Trophoblast cell (in vitro differentiated cells and primary cell): ENCODE results near the gene C10orf67.
"Not testable (repeated sequence)": the region's sequence is repeated elsewhere in the genome, so short reads cannot be mapped to it uniquely, and the experiment has no call there.

ENCODE experiments used
- DNase-seq, 2 donors: peaks; one replicate each; pipeline ENCODE4 v3.0.0-alpha.2; 2016
- H2AFZ ChIP-seq: 2 replicates; pipeline ENCODE4 v1.6.1; 2013; ENCODE audit warnings: low read length, moderate library complexity, mild to moderate bottlenecking; ENCODE audit not compliant: insufficient read depth, poor library complexity
- H2AK5ac ChIP-seq: 2 replicates; pipeline ENCODE4 v1.6.1; 2013; ENCODE audit warnings: mild to moderate bottlenecking, low read length
- H2BK120ac ChIP-seq: 2 replicates; pipeline ENCODE4 v1.6.1; 2013; ENCODE audit warnings: low read length, mild to moderate bottlenecking, moderate library complexity; ENCODE audit not compliant: insufficient read depth, poor library complexity
- H2BK12ac ChIP-seq: 2 replicates; pipeline ENCODE4 v1.6.1; 2013; ENCODE audit warnings: mild to moderate bottlenecking, low read length, moderate library complexity
- H2BK5ac ChIP-seq: 2 replicates; pipeline ENCODE4 v1.6.1; 2013; ENCODE audit warnings: low read length, low read depth, moderate library complexity, mild to moderate bottlenecking; ENCODE audit not compliant: poor library complexity
- H3K14ac ChIP-seq: 2 replicates; pipeline ENCODE4 v1.6.1; 2013; ENCODE audit warnings: mild to moderate bottlenecking, low read length
- H3K18ac ChIP-seq: 2 replicates; pipeline ENCODE4 v1.6.1; 2013; ENCODE audit warnings: mild to moderate bottlenecking, low read length
- H3K23ac ChIP-seq: 2 replicates; pipeline ENCODE4 v1.6.1; 2013; ENCODE audit warnings: low read length
- H3K27ac ChIP-seq: 2 replicates; pipeline ENCODE4 v1.5.1; 2013; ENCODE audit warnings: low read depth, mild to moderate bottlenecking, inconsistent platforms, low read length, moderate library complexity
- H3K27me3 ChIP-seq: 2 replicates; pipeline ENCODE4 v1.6.1; 2013; ENCODE audit warnings: inconsistent platforms, mild to moderate bottlenecking, low read length, moderate library complexity; ENCODE audit not compliant: insufficient read depth
- H3K36me3 ChIP-seq, 2 experiments: 1 replicate in 1 of 2; 2 replicates in 1 of 2; pipeline ENCODE4 v1.6.1; 2013; ENCODE audit warnings: low read length in 2 of 2, mild to moderate bottlenecking in 2 of 2, moderate library complexity in 1 of 2; ENCODE audit not compliant: insufficient read depth in 2 of 2, control insufficient read depth in 1 of 2
- H3K4ac ChIP-seq: 2 replicates; pipeline ENCODE4 v1.6.1; 2013; ENCODE audit warnings: low read depth, mild to moderate bottlenecking, low read length, moderate library complexity
- H3K4me1 ChIP-seq, 2 experiments: 1 replicate in 1 of 2; 2 replicates in 1 of 2; pipeline ENCODE4 v1.6.1; 2013; ENCODE audit warnings: low read length in 2 of 2, mild to moderate bottlenecking in 2 of 2, moderate library complexity in 1 of 2; ENCODE audit not compliant: insufficient read depth in 2 of 2, control insufficient read depth in 1 of 2
- H3K4me2 ChIP-seq: 2 replicates; pipeline ENCODE4 v1.6.1; 2013; ENCODE audit warnings: inconsistent platforms, mild to moderate bottlenecking, low read length, moderate library complexity
- H3K4me3 ChIP-seq: 2 replicates; pipeline ENCODE4 v1.5.1; 2013; ENCODE audit warnings: mild to moderate bottlenecking, low read depth, low read length, inconsistent platforms
- H3K79me1 ChIP-seq: one replicate; pipeline ENCODE4 v1.6.1; 2013; ENCODE audit warnings: low read length
- H3K79me2 ChIP-seq: 2 replicates; pipeline ENCODE4 v1.6.1; 2013; ENCODE audit warnings: low read length, mild to moderate bottlenecking; ENCODE audit not compliant: control insufficient read depth, insufficient read depth, poor library complexity
- H3K9ac ChIP-seq: 2 replicates; pipeline ENCODE4 v1.6.1; 2013; ENCODE audit warnings: mild to moderate bottlenecking, low read length
- H3K9me3 ChIP-seq: 2 replicates; pipeline ENCODE4 v1.6.1; 2013; ENCODE audit warnings: low read depth, mild to moderate bottlenecking, control low read depth, inconsistent platforms, low read length; ENCODE audit not compliant: insufficient read depth
- H4K12ac ChIP-seq: 2 replicates; pipeline ENCODE4 v1.6.1; 2013; ENCODE audit warnings: low read depth, mild to moderate bottlenecking, low read length, moderate library complexity
- H4K8ac ChIP-seq: 2 replicates; pipeline ENCODE4 v1.6.1; 2013; ENCODE audit warnings: low read depth, mild to moderate bottlenecking, low read length, moderate library complexity
- H4K91ac ChIP-seq: one replicate; pipeline ENCODE4 v1.6.1; 2013; ENCODE audit warnings: low read depth, mild to moderate bottlenecking, low read length, moderate library complexity
- WGBS: extraction: QIAGEN DNeasy Blood & Tissue Kit; methylation state at CpG from one replicate; pipeline ENCODE4 v1.1.7; 2013; ENCODE audit warnings: missing lambda C conversion rate; ENCODE audit not compliant: insufficient read length, insufficient coverage; ENCODE audit errors: extremely low coverage; 5-methylcytosine and 5-hydroxymethylcytosine counted together

The C10orf67 gene

DNA sequence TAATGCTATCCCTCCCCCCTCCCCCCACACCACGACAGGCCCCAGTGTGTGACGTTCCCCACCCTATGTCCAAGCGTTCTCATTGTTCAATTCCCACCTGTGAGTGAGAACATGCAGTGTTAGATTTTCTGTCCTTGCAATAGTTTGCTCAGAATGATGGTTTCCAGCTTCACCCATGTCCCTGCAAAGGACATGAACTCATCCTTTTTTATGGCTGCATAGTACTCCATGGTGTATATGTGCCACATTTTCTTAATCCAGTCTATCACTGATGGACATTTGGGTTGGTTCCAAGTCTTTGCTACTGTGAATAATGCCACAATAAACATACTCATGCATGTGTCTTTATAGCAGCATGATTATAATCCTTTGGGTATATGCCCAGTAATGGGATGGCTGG is 42.9 kb upstream of the C10orf67 start:
- not testable (repeated sequence) for H3K4ac ChIP-seq, H3K9me3 ChIP-seq, H3K27ac ChIP-seq, H3K4me2 ChIP-seq, H3K18ac ChIP-seq, H2BK12ac ChIP-seq, H4K12ac ChIP-seq, H4K8ac ChIP-seq, H3K4me1 ChIP-seq, H2AFZ ChIP-seq, H3K14ac ChIP-seq, H3K9ac ChIP-seq, H2BK120ac ChIP-seq, H3K27me3 ChIP-seq, H3K4me3 ChIP-seq, H2AK5ac ChIP-seq, H3K79me2 ChIP-seq, H3K36me3 ChIP-seq, H3K79me1 ChIP-seq, H4K91ac ChIP-seq, H3K23ac ChIP-seq, H2BK5ac ChIP-seq, DNase-seq
- no CpG with 5 or more reads among the region's 3 CpGs for WGBS

- H3K4me3 ChIP-seq = no peak overlapping the region
- H3K4ac ChIP-seq = no peak overlapping the region
- no peak overlapping the region for H2BK12ac ChIP-seq
- no peak overlapping the region for H3K23ac ChIP-seq
- WGBS = no CpG with 5 or more reads among the region's 3 CpGs
- H3K27ac ChIP-seq = no peak overlapping the region
- H3K9ac ChIP-seq = no peak overlapping the region
- H3K27me3 ChIP-seq = no peaks in the 10 kb centered on the region
- H3K79me1 ChIP-seq = no peaks in the 10 kb centered on the region
- H3K79me2 ChIP-seq = no peaks in the 10 kb centered on the region
- H4K8ac ChIP-seq = no peak overlapping the region
- no peak for DNase-seq
- H3K18ac ChIP-seq = no peak overlapping the region
- H3K14ac ChIP-seq = no peak overlapping the region
- H3K4me1 ChIP-seq = no peaks in the 10 kb centered on the region
- no peak overlapping the region for H3K4me2 ChIP-seq
- H3K9me3 ChIP-seq = no peaks in the 10 kb centered on the region
- no peak overlapping the region for H2BK120ac ChIP-seq
- H2AFZ ChIP-seq = no peak overlapping the region
- no peak overlapping the region for H2BK5ac ChIP-seq
- no peaks in the 10 kb centered on the region for H3K36me3 ChIP-seq
- no peak overlapping the region for H4K12ac ChIP-seq
- H4K91ac ChIP-seq = no peak overlapping the region
- H2AK5ac ChIP-seq = no peak overlapping the region
Observed at GRCh38 chr10:23386052-23386451, 41.5 kb upstream of the C10orf67 start.

- Histone ChIP-seq H3K79me1 (no peaks in the 10 kb centered on the region), H2BK5ac (no peak overlapping the region), H2AFZ (no peak overlapping the region), H3K4me1 (no peaks in the 10 kb centered on the region), H3K27ac (no peak overlapping the region), H3K9ac (no peak overlapping the region), H3K18ac (no peak overlapping the region), H4K91ac (no peak overlapping the region), H3K27me3 (no peaks in the 10 kb centered on the region), H3K14ac (no peak overlapping the region), H4K12ac (no peak overlapping the region), H3K4me2 (no peak overlapping the region), H3K4ac (no peak overlapping the region), H4K8ac (no peak overlapping the region), H3K23ac (no peak overlapping the region), H3K4me3 (no peak overlapping the region), H3K36me3 (no peaks in the 10 kb centered on the region), H2AK5ac (no peak overlapping the region), H3K79me2 (no peaks in the 10 kb centered on the region), H2BK12ac (no peak overlapping the region), H2BK120ac (no peak overlapping the region), H3K9me3 (no peaks in the 10 kb centered on the region)
- DNase-seq = peak; percentile 82 to 98
- no CpG with 5 or more reads among the region's 1 CpG for WGBS
Observed at GRCh38 chr10:23384364-23384763, 39.8 kb upstream of the C10orf67 start.

DNA sequence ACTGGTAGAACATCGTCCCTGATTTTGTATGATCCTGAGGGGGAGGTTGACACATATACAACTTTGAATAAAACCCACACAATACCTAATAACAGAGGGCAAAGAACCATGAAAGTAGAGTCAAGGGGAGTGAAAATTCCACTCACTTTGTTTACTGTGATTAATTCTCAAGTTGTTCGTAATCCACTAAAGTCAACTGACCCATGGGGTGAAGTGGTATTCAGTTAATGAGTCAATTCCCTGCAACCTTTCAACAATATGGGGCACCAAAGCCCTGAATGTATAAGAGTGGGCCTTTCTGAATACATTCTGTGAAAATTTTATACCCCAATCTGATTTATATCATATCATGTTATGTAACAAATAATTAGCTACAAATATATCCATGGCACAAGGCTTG is 39.0 kb upstream of the C10orf67 start:
- Histone ChIP-seq H3K9me3 (no peaks in the 10 kb centered on the region), H2BK12ac (no peak overlapping the region), H3K4me2 (no peak overlapping the region), H3K4ac (no peak overlapping the region), H3K27me3 (no peaks in the 10 kb centered on the region), H3K4me3 (no peak overlapping the region), H2AK5ac (no peak overlapping the region), H3K79me2 (no peaks in the 10 kb centered on the region), H3K14ac (no peak overlapping the region), H3K79me1 (no peaks in the 10 kb centered on the region), H2AFZ (no peak overlapping the region), H2BK5ac (no peak overlapping the region), H4K12ac (no peak overlapping the region), H3K36me3 (no peaks in the 10 kb centered on the region), H3K23ac (no peak overlapping the region), H4K8ac (no peak overlapping the region), H4K91ac (no peak overlapping the region), H2BK120ac (no peak overlapping the region), H3K4me1 (no peaks in the 10 kb centered on the region), H3K27ac (no peak overlapping the region), H3K9ac (no peak overlapping the region), H3K18ac (no peak overlapping the region)
- WGBS = no CpG with 5 or more reads among the region's 2 CpGs
- no peak for DNase-seq
